HEK293 (cell line): ENCODE measurements around the gene R3HDM2.

Experiments
- GLIS2 ChIP-seq: fragments of 450-650 bp; formaldehyde crosslinking; IDR thresholded peaks from 2 replicates; pipeline ENCODE4 v1.5.1; 2016; ENCODE audit warnings: missing biosample characterization, missing genetic modification characterization
- PBX3 ChIP-seq: sonication (generic); formaldehyde crosslinking; IDR thresholded peaks from 2 replicates; pipeline ENCODE4 v1.8.1; 2022; ENCODE audit warnings: mild to moderate bottlenecking, moderate library complexity, missing genetic modification reagents
- REST ChIP-seq: fragments of 450-650 bp; formaldehyde crosslinking; IDR thresholded peaks from 2 replicates; pipeline ENCODE4 v1.5.1; 2016; ENCODE audit warnings: missing biosample characterization, missing genetic modification characterization
- ZBTB49 ChIP-seq: fragments of 450-650 bp; formaldehyde crosslinking; IDR thresholded peaks from 2 replicates; pipeline ENCODE4 v1.5.1; 2016; ENCODE audit warnings: missing biosample characterization, missing genetic modification characterization, low read depth
- ZBTB8A ChIP-seq: fragments of 450-650 bp; formaldehyde crosslinking; IDR thresholded peaks from 2 replicates; pipeline ENCODE4 v1.5.1; 2016; ENCODE audit warnings: missing biosample characterization, missing genetic modification characterization
- ZNF266 ChIP-seq: fragments of 450-650 bp; formaldehyde crosslinking; IDR thresholded peaks from 2 replicates; pipeline ENCODE4 v1.5.1; 2016; ENCODE audit warnings: missing biosample characterization, missing genetic modification characterization, low read depth
- ZNF521 ChIP-seq: fragments of 450-650 bp; formaldehyde crosslinking; IDR thresholded peaks from 2 replicates; pipeline ENCODE4 v1.5.1; 2017; ENCODE audit warnings: missing biosample characterization, mild to moderate bottlenecking, missing genetic modification characterization
- ZNF610 ChIP-seq: fragments of 450-650 bp; formaldehyde crosslinking; IDR thresholded peaks from 2 replicates; pipeline ENCODE4 v1.5.1; 2016; ENCODE audit warnings: missing biosample characterization, missing genetic modification characterization, borderline replicate concordance
- ZNF701 ChIP-seq: fragments of 450-650 bp; formaldehyde crosslinking; IDR thresholded peaks from 2 replicates; pipeline ENCODE4 v1.5.1; 2016; ENCODE audit warnings: missing biosample characterization, missing genetic modification characterization
- ZNF707 ChIP-seq: fragments of 450-650 bp; formaldehyde crosslinking; IDR thresholded peaks from 2 replicates; pipeline ENCODE4 v1.5.1; 2016; ENCODE audit warnings: missing biosample characterization, missing genetic modification characterization
- ZNF843 ChIP-seq: fragments of 450-650 bp; formaldehyde crosslinking; IDR thresholded peaks from 2 replicates; pipeline ENCODE4 v1.5.1; 2016; ENCODE audit warnings: missing biosample characterization, missing genetic modification characterization
- TF ChIP-seq, protein P1 (sequence below): fragments of 450-650 bp; formaldehyde crosslinking; IDR thresholded peaks from 2 replicates; pipeline ENCODE4 v1.5.1; 2016; ENCODE audit warnings: missing biosample characterization, missing genetic modification characterization
- TF ChIP-seq, protein P2 (sequence below): fragments of 450-650 bp; formaldehyde crosslinking; IDR thresholded peaks from 2 replicates; pipeline ENCODE4 v1.5.1; 2016; ENCODE audit warnings: missing biosample characterization, missing genetic modification characterization, low read depth

DNA sequence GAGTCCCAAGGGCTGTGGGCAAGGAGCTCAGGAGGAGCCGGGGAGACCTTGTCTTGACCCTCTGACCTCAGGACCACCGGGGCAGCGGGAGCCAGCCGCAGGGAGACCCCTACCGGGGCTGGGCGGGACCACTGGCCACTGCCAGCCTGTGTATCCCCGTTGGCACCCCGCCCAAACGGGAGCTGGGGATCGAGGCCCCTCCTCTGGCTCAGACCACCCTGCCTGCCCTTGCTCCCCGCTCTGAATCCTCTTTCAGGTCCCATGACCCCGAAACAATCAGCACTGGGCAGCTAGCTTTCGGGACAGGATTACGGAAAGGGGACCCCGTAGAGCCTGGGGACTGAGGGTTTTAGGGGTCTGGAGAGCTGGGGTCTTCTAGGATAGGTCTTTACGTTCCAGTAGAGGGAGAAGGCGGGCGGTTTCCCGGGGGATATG, 30.0 kb upstream of the R3HDM2 start:
- peak; percentile 18; the same call in 1 of the 2 replicates for TF ChIP-seq GLIS2 (tag by site-specific recombination)
- TF ChIP-seq, protein P1, sequence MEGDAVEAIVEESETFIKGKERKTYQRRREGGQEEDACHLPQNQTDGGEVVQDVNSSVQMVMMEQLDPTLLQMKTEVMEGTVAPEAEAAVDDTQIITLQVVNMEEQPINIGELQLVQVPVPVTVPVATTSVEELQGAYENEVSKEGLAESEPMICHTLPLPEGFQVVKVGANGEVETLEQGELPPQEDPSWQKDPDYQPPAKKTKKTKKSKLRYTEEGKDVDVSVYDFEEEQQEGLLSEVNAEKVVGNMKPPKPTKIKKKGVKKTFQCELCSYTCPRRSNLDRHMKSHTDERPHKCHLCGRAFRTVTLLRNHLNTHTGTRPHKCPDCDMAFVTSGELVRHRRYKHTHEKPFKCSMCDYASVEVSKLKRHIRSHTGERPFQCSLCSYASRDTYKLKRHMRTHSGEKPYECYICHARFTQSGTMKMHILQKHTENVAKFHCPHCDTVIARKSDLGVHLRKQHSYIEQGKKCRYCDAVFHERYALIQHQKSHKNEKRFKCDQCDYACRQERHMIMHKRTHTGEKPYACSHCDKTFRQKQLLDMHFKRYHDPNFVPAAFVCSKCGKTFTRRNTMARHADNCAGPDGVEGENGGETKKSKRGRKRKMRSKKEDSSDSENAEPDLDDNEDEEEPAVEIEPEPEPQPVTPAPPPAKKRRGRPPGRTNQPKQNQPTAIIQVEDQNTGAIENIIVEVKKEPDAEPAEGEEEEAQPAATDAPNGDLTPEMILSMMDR (tag by site-specific recombination): no peak
- TF ChIP-seq ZNF521 (tag by site-specific recombination): no peak
- no peak for TF ChIP-seq ZNF843 (tag by site-specific recombination)
- no peak for TF ChIP-seq ZNF266 (tag by site-specific recombination)
- no peak for TF ChIP-seq ZNF707 (tag by site-specific recombination)
- TF ChIP-seq ZNF701: no peak
- no peak for TF ChIP-seq ZBTB49 (tag by site-specific recombination)
- no peak for TF ChIP-seq ZBTB8A (tag by site-specific recombination)
- no peak for TF ChIP-seq PBX3
- no peak; the same call in 1 of the 2 replicates for TF ChIP-seq REST
- TF ChIP-seq ZNF610 (tag by site-specific recombination): no peak
- TF ChIP-seq, protein P2, sequence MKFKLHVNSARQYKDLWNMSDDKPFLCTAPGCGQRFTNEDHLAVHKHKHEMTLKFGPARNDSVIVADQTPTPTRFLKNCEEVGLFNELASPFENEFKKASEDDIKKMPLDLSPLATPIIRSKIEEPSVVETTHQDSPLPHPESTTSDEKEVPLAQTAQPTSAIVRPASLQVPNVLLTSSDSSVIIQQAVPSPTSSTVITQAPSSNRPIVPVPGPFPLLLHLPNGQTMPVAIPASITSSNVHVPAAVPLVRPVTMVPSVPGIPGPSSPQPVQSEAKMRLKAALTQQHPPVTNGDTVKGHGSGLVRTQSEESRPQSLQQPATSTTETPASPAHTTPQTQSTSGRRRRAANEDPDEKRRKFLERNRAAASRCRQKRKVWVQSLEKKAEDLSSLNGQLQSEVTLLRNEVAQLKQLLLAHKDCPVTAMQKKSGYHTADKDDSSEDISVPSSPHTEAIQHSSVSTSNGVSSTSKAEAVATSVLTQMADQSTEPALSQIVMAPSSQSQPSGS (tag by site-specific recombination): no peak
